Suprapubic skin (tissue), 4 donors: ENCODE results near the gene SCFD2.

Experiments used
- EP300 ChIP-seq: sonication (generic); formaldehyde crosslinking; IDR thresholded peaks from one replicate; pipeline ENCODE4 v1.6.1; 2017; ENCODE audit warnings: antibody characterized with exemption
- POLR2AphosphoS5 ChIP-seq, 3 donors: sonication (generic); formaldehyde crosslinking; IDR thresholded peaks; one replicate each; pipeline ENCODE4 v1.6.1; 2017; ENCODE audit warnings: antibody characterized with exemption in 3 of 3
- TF ChIP-seq, protein P1 (sequence below), 2 donors: fragments of 200-600 bp in 1 of 2; fragments of 450-650 bp in 1 of 2; sonication (generic) in 1 of 2; IDR thresholded peaks; one replicate each; pipeline ENCODE4 v1.5.1; 2016 to 2019; ENCODE audit warnings: antibody characterized with exemption in 2 of 2, mild to moderate bottlenecking in 1 of 2, moderate library complexity in 1 of 2

DNA sequence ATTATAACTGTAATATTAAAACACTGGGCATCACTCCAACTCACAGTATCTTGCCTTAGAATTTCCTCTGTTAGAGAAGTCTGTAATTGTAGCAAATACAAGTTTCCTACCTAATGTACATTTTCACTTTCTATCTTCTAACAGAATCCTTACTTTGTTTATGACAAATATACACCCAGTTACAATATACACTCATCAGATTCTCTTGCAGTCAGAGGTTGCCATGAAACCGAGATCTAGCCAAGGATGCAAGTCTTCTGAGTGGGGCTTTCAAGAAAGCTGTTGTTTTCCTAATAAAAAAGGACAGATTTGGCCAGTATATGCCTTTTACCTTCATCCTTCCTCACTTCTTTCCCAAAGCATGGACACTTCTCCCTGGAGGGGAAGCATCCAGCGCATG, 228.9 kb downstream of the SCFD2 start:
- no peak for TF ChIP-seq EP300
- no peak for TF ChIP-seq POLR2AphosphoS5 (IDR thresholded peaks at IDR 0.05)
- TF ChIP-seq, protein P1, sequence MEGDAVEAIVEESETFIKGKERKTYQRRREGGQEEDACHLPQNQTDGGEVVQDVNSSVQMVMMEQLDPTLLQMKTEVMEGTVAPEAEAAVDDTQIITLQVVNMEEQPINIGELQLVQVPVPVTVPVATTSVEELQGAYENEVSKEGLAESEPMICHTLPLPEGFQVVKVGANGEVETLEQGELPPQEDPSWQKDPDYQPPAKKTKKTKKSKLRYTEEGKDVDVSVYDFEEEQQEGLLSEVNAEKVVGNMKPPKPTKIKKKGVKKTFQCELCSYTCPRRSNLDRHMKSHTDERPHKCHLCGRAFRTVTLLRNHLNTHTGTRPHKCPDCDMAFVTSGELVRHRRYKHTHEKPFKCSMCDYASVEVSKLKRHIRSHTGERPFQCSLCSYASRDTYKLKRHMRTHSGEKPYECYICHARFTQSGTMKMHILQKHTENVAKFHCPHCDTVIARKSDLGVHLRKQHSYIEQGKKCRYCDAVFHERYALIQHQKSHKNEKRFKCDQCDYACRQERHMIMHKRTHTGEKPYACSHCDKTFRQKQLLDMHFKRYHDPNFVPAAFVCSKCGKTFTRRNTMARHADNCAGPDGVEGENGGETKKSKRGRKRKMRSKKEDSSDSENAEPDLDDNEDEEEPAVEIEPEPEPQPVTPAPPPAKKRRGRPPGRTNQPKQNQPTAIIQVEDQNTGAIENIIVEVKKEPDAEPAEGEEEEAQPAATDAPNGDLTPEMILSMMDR (IDR thresholded peaks at IDR 0.05) = no peak
